DMS114 treated with DMSO at 0.1 percent for 48 hours (cell line): ENCODE results near the gene SPDYE18.
"Not testable (repeated sequence)": the region's sequence is repeated elsewhere in the genome, so short reads cannot be mapped to it uniquely, and the experiment has no call there.

Experiments used
- DNase-seq: peaks from one replicate; lab custom pipeline; 2025; ENCODE audit not compliant: unreplicated experiment; lab: John Stamatoyannopoulos, UW

The SPDYE18 gene, protein sequence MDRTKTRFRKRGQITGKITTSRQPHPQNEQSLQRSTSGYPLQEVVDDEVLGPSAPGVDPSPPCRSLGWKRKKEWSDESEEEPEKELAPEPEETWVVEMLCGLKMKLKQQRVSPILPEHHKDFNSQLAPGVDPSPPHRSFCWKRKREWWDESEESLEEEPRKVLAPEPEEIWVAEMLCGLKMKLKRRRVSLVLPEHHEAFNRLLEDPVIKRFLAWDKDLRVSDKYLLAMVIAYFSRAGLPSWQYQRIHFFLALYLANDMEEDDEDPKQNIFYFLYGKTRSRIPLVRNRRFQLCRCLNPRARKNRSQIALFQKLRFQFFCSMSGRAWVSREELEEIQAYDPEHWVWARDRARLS

GRCh38 chr7:77062557-77062956, at the start of gene SPDYE18:
TSS of gene SPDYE18 (minus strand) at chr7:77062558. CDS start at chr7:77060512, 2,046 bp downstream.
- DNase-seq = not testable (repeated sequence)

- not testable (repeated sequence) for DNase-seq
These were observed 46.0 kb upstream of the SPDYE18 start for GRCh38 chr7:77108362-77108761.

DNA sequence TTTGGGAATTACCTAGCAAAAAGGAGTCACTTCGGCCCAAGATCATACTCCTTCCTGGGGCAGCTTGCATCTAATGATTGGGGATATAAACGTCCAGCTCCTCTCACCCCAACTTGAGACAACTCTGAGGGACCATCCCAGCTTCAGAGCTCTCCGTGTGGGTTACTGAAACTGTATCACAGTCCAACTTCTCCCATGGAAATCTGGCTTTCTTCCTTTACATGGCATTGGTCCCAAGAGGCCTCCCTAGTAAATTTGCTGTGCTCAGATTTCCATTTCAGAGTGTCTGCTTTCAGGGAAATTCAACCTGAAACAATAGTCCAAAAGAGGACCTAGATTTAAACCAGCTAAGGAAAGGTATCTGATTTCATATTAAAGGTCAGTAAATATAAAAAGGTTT, 45.3 kb upstream of the SPDYE18 start:
- not testable (repeated sequence) for DNase-seq

GRCh38 chr7:77105904-77106303, 43.5 kb upstream of the SPDYE18 start:
- not testable (repeated sequence) for DNase-seq

- not testable (repeated sequence) for DNase-seq
These were observed 40.3 kb upstream of the SPDYE18 start for GRCh38 chr7:77102671-77103070.

GRCh38 chr7:77101187-77101586, 38.8 kb upstream of the SPDYE18 start:
- not testable (repeated sequence) for DNase-seq

DNA sequence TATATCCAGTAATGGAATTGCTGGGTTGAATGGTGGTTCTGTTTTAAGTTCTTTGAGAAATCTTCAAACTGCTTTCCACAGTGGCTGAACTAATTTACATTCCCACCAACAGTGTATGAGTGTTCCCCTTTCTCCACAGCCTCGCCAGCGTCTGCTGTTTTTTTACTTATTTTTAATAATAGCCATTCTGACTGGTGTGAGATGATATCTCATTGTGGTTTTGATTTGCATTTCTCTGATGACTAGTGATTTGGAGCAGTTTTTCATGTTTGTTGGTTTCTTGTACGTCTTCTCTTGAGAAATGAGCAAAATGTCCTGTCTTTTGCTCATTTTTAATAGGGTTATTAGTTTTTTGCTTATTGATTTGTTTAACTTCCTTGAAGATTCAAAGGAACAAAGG, 38.1 kb upstream of the SPDYE18 start:
- DNase-seq = not testable (repeated sequence)

GRCh38 chr7:77092301-77092700, 29.9 kb upstream of the SPDYE18 start:
- not testable (repeated sequence) for DNase-seq

DNA sequence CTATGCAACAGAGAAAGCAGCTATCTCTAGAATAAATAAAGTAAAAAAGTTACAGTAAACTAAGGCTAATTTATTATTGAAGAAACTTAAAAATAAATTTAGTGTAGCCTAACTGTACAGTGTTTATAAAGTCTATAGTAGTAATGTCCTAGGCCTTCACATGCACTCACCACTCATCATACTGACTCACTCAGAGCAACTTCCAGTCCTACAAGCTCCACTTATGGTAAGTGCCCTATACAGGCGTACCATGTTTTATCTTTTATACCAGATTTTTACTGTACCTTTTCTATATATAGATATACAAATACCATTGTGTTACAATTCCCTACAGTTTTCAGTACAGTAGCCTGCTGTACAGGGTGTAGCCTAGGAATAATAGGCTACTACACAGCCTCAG, 19.8 kb upstream of the SPDYE18 start:
- DNase-seq = not testable (repeated sequence)

DNA sequence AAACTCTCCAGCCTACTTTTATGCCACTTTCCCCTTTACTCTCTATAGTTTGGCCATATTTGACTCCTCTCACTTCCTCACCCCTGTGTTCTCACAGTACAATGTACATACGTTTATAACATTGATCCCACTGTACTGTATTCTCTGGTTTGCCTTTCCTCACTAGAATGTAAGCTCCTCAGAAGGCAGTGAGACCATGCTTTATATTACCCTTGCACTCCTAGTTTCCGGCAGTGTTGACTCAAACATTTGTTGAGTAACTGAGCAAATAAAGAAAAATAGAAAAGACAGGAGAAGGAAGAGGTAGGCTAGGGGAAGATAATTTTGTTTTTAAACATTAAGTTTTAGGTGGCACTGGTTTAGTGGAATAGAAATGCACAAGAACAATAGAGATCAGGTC, 17.9 kb upstream of the SPDYE18 start:
- DNase-seq = not testable (repeated sequence)

DNA sequence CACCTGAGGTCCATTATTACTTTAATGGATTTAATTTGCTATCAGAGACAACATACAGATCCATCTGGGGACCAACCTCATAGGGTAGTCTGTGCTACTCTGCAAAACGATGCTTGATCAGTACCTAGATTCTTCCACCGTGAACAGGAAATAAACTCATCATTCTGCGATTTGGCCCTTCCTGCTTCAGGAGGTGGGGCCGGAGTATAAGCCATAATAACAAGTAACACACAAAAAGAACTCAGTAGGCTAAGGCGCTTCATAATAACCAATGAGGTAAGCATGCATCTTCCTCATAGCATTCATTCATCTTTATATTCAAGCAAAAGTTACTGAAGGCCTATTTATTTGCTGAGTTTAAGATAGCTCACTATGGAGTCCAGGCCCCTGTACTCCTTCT, 17.3 kb upstream of the SPDYE18 start:
- not testable (repeated sequence) for DNase-seq

- not testable (repeated sequence) for DNase-seq
These were observed 16.8 kb upstream of the SPDYE18 start for GRCh38 chr7:77079112-77079511.

- DNase-seq = not testable (repeated sequence)
These were observed 14.7 kb upstream of the SPDYE18 start for GRCh38 chr7:77077060-77077459.

GRCh38 chr7:77074786-77075396, 12.5 kb upstream of the SPDYE18 start:
- DNase-seq = not testable (repeated sequence)

GRCh38 chr7:77071108-77071507, 8.8 kb upstream of the SPDYE18 start:
- not testable (repeated sequence) for DNase-seq

DNA sequence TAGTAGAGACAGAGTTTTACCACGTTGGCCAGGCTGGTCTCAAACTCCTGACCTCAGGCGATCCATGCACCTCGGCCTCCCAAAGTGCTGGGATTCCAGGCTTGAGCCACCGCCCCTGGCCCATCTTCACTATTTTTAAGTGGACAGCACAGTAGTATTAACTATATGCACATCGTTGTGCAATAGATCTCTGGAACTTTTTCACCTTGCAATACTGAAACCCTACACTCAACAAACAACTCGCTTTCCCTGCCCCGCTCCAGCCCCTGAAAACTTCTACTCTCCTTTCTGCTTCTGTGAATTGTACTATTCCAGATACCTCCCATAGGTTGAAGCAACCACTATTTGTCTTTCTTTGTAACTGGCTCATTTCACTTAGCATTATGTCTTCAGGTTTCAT, 3.5 kb upstream of the SPDYE18 start:
- DNase-seq = not testable (repeated sequence)

GRCh38 chr7:77063732-77064131, 1.4 kb upstream of the SPDYE18 start:
- not testable (repeated sequence) for DNase-seq

DNA sequence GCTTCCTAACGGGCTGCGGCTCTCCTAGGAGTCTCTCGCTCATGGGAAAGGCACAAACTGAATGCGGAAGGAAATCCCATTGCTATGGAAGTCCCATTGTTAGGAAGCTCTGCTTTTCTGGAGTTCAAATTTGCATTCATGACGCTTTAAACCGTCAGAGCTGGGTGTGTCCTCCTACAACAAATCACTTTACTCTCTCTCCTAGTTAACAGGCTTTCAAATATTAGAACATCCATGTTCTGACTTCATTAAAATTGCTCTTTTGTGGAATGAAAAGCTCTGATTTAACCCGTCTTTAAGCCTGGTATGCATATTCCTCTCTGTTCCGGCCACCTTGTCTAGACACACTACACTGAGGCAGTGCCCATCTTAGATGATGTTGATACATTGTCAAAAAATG, 30.1 kb downstream of the SPDYE18 start, which contains the start of gene SPDYE17:
SPDYE17 (minus strand) TSS at position 101 of the 400 bp plus-strand sequence. CDS start 1,791 bp downstream, outside the sequence.
- DNase-seq = not testable (repeated sequence)

GRCh38 chr7:77026349-77026748, 36.0 kb downstream of the SPDYE18 start:
- DNase-seq = not testable (repeated sequence)

- DNase-seq = not testable (repeated sequence)
These were observed 52.2 kb downstream of the SPDYE18 start for GRCh38 chr7:77010074-77010680.

GRCh38 chr7:77008000-77008399, 54.4 kb downstream of the SPDYE18 start:
- DNase-seq = not testable (repeated sequence)
